ENCODE data around the gene METTL1.
"Not testable (repeated sequence)": the region's sequence is repeated elsewhere in the genome, so short reads cannot be mapped to it uniquely, and the experiment has no call there.

Gene METTL1

GRCh38 chr12:57797933-57798332, 26.0 kb upstream of the METTL1 start:
- no peak for DNase-seq (ENCODE audit: low read depth)

DNA sequence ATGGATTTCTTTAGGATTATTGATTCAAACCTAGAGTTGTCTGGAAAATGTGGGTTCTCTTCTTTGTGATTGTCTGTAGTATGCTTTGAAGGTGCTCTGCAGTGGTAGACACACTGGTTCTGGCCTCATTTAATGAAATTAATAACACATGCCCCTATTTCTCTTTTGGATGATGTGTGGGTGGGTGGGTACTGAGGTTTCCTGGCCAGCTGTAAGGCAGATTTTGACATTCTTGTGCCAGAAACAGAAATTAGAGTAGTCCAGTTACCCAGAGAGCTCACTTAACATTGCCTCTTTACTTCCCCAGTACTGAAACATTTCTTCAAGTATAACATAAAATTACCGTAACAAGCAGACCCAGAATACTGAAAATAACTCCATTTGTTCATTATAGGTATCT, 25.1 kb upstream of the METTL1 start:
- DNase-seq (ENCODE audit: low read depth), result no peak

DNA sequence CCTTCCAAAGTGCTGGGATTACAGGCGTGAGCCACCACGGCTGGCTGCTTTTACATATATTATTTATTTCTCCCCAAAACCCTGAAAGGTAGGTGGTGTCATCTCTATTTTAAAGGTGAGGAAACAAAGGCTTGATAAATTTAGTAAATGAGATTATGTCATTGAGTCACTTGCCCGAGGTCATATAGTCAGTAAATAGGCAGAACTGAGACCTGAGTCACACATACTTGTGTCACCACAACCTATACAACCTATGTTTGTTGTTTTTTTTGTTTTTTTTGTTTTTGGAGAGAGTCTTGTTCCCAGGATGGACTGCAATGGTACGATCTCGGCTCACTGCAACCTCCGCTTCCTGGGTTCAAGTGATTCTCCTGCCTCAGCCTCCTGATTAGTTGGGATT, 23.4 kb upstream of the METTL1 start:
- no peak for DNase-seq (ENCODE audit: low read depth)

GRCh38 chr12:57793920-57794319, 22.0 kb upstream of the METTL1 start:
- DNase-seq (ENCODE audit: low read depth), result peak; percentile 51

DNA sequence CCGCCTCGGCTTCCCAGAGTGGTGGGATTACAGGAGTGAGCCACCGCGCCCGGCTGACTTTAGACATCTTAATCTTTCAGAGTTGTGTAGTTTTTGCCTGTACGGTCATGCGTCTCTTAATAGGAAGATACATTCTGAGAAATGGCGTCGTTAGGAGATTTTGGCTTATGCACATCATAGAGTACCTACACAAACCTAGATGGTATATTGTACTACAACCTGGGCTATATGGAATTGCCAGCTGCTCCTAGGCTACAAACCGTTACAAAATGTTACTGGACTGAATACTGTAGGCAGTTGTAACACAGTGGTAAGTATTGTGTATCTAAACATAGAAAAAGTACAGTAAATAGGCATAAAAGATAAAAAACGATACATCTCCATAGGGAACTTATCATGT, 12.0 kb upstream of the METTL1 start:
- DNase-seq (ENCODE audit: low read depth), result no peak

GRCh38 chr12:57783466-57783801, 11.5 kb upstream of the METTL1 start:
- no peak for DNase-seq (ENCODE audit: low read depth)

- peak; percentile 93 for DNase-seq (ENCODE audit: low read depth)
These were observed 10.9 kb upstream of the METTL1 start, which contains the start of gene TSFM for GRCh38 chr12:57782608-57783465. TSS of gene TSFM (plus strand) at chr12:57782787. CDS start at chr12:57782802, 15 bp downstream.

DNA sequence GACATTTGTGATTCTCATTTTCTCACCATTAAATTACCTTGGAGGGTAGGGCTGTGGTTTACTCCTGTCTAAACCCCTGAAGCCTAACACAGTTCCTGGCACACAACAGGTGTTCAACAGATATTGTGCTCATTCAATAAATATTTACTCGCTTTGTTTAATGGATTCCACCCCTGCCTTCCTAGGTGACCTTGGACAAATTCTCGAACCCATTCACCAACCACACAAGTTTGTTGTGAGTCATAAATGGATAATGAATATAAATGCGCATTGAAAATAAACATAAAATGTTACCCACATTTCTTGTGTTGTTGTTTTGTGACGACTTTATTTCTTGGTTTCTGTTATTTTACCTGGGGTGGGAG, 10.3 kb upstream of the METTL1 start:
- no peak for DNase-seq (ENCODE audit: low read depth)

- no peak for DNase-seq (ENCODE audit: low read depth)
These were observed 9.9 kb upstream of the METTL1 start for GRCh38 chr12:57781801-57782200.

DNA sequence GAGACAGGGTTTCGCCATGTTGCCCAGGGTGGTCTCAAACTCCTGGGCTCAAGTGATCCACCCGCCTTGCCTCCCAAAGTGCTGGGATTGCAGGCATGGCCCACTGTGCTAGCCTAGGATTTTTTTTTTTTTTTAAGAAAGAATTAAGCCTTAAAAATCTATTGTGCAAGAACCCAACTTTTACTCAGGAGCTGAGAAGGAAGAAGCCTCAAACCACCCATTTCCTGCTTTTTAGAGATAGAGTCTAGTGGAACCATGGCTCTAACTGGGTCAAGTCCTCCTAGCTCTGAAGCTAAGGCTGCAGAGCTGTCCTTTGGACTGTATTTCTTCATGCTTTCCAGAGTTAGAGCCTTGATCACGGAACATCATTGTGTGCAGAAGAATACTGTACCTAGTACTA, 9.3 kb upstream of the METTL1 start:
- no peak for DNase-seq (ENCODE audit: low read depth)

DNA sequence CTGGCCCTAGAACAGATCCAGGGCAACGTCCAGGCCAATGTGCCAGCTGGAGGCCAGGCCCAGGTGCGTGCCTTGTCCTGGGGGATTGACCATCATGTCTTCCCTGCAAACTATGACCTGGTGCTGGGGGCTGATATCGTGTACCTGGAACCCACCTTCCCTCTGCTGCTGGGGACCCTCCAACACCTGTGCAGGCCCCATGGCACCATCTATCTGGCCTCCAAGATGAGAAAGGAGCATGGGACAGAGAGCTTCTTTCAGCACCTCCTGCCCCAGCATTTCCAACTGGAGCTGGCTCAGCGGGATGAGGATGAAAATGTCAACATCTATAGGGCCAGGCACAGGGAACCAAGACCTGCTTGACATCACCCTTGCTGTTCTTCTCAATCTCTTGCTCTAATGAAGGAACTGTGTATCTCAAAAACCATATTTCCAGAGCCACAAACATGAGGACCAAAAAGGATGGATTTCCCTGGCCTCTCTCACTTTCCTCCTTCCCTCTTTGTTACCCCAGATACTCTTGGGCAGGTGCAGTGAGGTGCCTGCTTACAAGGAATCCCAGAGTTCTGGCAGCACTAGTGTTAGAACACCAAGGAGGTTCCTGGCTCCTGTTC, 8.5 kb upstream of the METTL1 start:
- no peak for DNase-seq (ENCODE audit: low read depth)

DNA sequence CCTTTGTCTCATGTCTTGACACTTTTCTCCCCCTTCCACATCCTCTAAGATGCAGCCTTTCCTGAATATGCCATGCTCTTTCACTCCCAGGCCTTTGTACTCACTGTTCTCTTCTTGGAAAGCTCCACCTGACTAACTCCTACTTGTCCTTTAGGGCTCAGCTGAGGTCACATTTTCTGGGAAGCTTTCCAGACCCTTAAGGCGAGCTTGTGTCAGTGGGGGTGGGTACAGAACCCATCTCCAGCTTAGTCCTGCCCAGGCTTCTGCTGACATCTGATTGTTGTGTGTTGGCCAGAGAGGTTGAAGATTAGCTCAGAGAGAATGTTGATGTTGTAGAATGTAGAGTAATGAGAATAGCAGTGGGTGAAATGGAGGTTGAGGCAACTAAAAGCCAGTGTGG, 7.8 kb upstream of the METTL1 start:
- DNase-seq (ENCODE audit: low read depth), result no peak

DNA sequence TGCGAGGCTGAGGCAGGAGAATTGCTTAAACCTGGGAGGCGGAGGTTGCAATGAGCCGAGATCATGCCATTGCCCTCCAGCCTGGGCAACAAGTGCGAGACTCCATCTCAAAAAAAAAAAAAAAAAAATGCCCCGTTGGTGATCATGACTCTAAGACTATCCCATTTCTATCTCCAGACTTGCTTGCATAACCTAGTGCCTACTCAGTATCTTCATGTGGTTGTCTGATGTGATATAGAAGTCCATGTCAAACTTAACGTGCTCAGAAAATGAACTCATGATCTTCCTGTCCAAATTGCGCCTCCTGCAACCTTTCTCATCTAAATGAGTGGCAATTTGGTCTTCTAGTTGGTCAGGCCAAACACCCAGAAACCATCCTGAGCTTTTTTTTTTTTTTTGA, 6.0 kb upstream of the METTL1 start:
- no peak for DNase-seq (ENCODE audit: low read depth)

- DNase-seq (ENCODE audit: low read depth), result no peak
These were observed 5.5 kb upstream of the METTL1 start for GRCh38 chr12:57777367-57777766.

DNA sequence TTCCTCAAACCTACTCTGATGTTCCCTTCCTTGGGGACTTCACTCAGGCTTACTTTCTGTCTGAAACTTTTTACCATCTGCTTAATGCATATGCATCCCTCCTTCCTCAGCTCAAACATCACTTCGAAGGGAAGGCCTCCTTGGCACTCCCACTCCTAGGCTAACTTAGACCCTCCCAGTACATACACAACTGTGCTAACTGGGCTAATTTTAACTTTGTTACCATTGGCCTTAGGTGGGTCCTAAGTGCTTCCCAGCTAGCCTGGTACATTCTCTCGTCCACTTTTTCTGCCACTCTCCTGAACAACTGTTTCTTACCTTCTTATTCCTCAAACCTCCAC, 4.3 kb upstream of the METTL1 start:
- DNase-seq (ENCODE audit: low read depth), result no peak

DNA sequence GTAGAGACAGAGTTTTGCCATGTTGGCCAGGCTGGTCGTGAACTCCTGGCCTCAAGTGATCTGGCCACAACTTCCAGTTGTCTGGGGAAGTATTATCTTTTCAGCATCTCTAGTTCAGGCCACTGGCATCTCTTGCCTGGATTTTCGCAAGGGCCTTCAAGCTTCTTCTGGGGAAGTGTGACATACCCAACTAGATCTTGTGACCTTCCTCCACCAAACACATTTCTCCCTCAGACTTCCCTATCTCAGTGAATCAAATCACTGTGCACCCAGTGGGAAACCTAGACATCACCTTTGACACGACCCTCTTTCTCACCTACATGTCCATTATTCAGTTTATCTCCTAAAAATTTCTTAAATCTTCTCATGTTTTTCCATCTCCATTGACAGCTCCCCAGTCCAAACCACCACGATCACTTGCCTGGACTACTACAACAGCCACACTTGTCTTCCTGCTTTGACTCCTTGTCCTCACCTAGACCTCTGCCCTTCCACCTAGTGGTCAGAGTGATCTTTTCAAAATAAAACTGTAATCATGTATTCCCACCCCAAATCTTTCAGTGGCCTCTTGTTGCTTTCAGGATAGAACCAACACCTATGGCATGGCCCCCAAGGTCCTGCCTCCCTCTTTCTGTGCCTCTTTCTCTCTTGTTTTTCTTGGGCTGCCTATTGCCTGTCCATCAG, 3.8 kb upstream of the METTL1 start:
- no peak for DNase-seq (ENCODE audit: low read depth)

DNA sequence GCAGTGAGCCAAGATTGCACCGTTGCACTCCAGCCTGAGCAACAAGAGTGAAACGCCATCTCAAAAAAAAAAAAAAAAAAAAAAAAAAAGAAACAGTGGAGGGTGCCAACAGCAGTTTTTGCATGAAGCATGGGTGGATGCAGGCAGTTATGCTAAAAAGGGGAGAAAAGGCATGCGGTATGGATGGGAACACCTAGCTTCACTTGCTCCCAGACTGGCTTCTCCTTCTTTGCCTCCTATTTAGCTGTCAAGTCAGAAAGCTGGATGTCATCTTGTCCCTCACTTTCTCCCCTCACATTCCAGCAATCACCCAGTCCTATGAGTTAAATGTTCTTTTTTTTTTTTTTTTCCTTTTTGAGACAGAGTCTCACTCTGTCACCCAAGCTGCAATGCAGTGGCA, 3.1 kb upstream of the METTL1 start:
- DNase-seq (ENCODE audit: low read depth), result no peak

- DNase-seq (ENCODE audit: low read depth), result not testable (repeated sequence)
These were observed 2.7 kb upstream of the METTL1 start for GRCh38 chr12:57774634-57775033.

- peak; percentile 39 for DNase-seq (ENCODE audit: low read depth)
These were observed 771 bp upstream of the METTL1 start, which contains the start of gene EEF1AKMT3 for GRCh38 chr12:57772429-57773322. TSS of gene EEF1AKMT3 (plus strand) at chr12:57772614. CDS start at chr12:57772725, 111 bp downstream.

GRCh38 chr12:57771236-57771872, 551 bp downstream of the METTL1 start:
- DNase-seq (ENCODE audit: low read depth), result peak; percentile 84

DNA sequence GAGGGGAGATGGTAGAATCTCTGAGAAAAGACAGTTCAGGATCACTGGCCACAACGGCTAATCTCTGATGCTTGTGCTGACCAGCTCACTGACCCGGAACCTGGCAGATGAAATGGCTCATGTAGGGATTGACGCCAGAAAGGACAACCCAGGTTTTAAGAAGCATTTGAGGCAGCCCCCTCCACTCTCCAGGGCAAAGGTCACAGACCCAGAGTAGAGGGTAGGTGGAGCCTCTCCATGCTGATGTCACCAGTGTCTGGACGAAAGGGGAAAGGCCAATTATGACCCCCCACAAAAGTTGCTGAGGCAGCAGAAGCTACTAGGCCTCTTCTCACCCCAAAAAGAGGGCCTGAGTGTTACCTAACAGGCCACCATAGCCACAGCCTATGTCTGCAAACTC, 1.2 kb downstream of the METTL1 start:
- DNase-seq (ENCODE audit: low read depth), result no peak

GRCh38 chr12:57769594-57769993, 2.3 kb downstream of the METTL1 start:
- no peak for DNase-seq (ENCODE audit: low read depth)

Data from fibroblast of gingiva (primary cell).